SK-N-SH treated with all-trans-retinoic acid at 6 μM for 48 hours (cell line): ENCODE data around the gene GPR161.

ENCODE experiments used
- ARNTL ChIP-seq: fragments of 450-650 bp; formaldehyde crosslinking; IDR thresholded peaks from 2 replicates; pipeline ENCODE4 v1.5.0; 2020; ENCODE audit warnings: low read depth, mild to moderate bottlenecking, moderate library complexity, borderline replicate concordance
- CSDC2 ChIP-seq: fragments of 250-450 bp; sonication (Bioruptor Pico); IDR thresholded peaks from 2 replicates; pipeline ENCODE4 v1.5.0; 2020; ENCODE audit warnings: mild to moderate bottlenecking, moderate library complexity
- ESRRG ChIP-seq: fragments of 250-450 bp; sonication (Bioruptor Pico); IDR thresholded peaks from 2 replicates; pipeline ENCODE4 v1.6.1; 2021; ENCODE audit warnings: mild to moderate bottlenecking
- OSR1 ChIP-seq: fragments of 250-450 bp; sonication (Bioruptor Pico); IDR thresholded peaks from 2 replicates; pipeline ENCODE4 v1.8.0; 2022; ENCODE audit warnings: moderate library complexity, mild to moderate bottlenecking, inconsistent platforms
- PATZ1 ChIP-seq: fragments of 250-450 bp; sonication (Bioruptor Pico); IDR thresholded peaks from 2 replicates; pipeline ENCODE4 v1.8.0; 2020; ENCODE audit warnings: mild to moderate bottlenecking, moderate library complexity, borderline replicate concordance
- RARB ChIP-seq: fragments of 250-450 bp; sonication (Bioruptor Pico); IDR thresholded peaks from 2 replicates; pipeline ENCODE4 v1.8.0; 2021; ENCODE audit warnings: mild to moderate bottlenecking, moderate library complexity
- TOX ChIP-seq: fragments of 250-450 bp; sonication (Bioruptor Pico); IDR thresholded peaks from 2 replicates; pipeline ENCODE4 v1.8.0; 2021; ENCODE audit warnings: mild to moderate bottlenecking, moderate library complexity, borderline replicate concordance
- ZNF565 ChIP-seq: fragments of 450-650 bp; formaldehyde crosslinking; conservative IDR thresholded peaks from 2 replicates; pipeline ENCODE4 v1.5.0; 2020; ENCODE audit warnings: low read depth, mild to moderate bottlenecking, moderate library complexity
- TF ChIP-seq, protein P1 (sequence below): fragments of 250-450 bp; sonication (Bioruptor Pico); IDR thresholded peaks from 2 replicates; pipeline ENCODE4 v1.5.0; 2020; ENCODE audit warnings: mild to moderate bottlenecking, moderate library complexity

DNA sequence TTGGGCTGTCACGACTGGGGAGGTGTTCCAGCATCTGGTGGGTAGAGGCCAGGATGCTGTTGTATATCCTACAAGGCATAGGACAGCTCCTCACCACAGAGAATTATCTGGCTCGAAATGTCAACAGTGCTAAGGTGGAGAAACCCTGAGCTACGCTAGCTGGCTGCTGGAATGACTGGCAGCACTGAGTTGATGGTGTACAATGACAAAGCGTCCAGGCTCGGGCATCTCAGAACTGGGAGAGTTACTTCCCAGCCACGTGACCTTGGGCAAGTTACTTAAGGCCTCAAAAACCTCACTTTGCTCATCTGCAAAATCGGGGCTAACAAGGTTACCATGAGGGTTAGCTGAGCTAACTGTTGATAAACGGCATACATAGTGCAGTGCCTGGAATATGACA is 35.4 kb downstream of the GPR161 start:
- TF ChIP-seq ARNTL (no peak), ESRRG (CRISPR knock-in tag) (no peak), RARB (CRISPR knock-in tag) (no peak), OSR1 (no peak), CSDC2 (CRISPR knock-in tag) (no peak), TOX (CRISPR knock-in tag) (no peak), ZNF565 (no peak), PATZ1 (CRISPR knock-in tag) (no peak)
- TF ChIP-seq, protein P1, sequence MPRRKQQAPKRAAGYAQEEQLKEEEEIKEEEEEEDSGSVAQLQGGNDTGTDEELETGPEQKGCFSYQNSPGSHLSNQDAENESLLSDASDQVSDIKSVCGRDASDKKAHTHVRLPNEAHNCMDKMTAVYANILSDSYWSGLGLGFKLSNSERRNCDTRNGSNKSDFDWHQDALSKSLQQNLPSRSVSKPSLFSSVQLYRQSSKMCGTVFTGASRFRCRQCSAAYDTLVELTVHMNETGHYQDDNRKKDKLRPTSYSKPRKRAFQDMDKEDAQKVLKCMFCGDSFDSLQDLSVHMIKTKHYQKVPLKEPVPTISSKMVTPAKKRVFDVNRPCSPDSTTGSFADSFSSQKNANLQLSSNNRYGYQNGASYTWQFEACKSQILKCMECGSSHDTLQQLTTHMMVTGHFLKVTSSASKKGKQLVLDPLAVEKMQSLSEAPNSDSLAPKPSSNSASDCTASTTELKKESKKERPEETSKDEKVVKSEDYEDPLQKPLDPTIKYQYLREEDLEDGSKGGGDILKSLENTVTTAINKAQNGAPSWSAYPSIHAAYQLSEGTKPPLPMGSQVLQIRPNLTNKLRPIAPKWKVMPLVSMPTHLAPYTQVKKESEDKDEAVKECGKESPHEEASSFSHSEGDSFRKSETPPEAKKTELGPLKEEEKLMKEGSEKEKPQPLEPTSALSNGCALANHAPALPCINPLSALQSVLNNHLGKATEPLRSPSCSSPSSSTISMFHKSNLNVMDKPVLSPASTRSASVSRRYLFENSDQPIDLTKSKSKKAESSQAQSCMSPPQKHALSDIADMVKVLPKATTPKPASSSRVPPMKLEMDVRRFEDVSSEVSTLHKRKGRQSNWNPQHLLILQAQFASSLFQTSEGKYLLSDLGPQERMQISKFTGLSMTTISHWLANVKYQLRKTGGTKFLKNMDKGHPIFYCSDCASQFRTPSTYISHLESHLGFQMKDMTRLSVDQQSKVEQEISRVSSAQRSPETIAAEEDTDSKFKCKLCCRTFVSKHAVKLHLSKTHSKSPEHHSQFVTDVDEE (CRISPR knock-in tag) = no peak
